Glutamatergic neuron (in vitro differentiated cells): ENCODE data around the gene KRTAP17-1. TPM values are rescaled to one million over a fixed set of nuclear protein-coding genes. Genes with fewer than 3 reads are reported as not detected.

Source experiments
- DNase-seq: peaks from one replicate; pipeline ENCODE4 v3.0.0; 2022
- H3K27ac Mint-ChIP-seq: one replicate; pipeline ENCODE4 v1.8.0; 2020; ENCODE audit warnings: mild to moderate bottlenecking, mixed read lengths, inconsistent platforms; ENCODE audit not compliant: unreplicated experiment
- H3K27me3 Mint-ChIP-seq: one replicate; pipeline ENCODE4 v1.8.0; 2020; ENCODE audit warnings: mild to moderate bottlenecking, moderate library complexity, mixed read lengths, inconsistent platforms; ENCODE audit not compliant: unreplicated experiment
- H3K36me3 Mint-ChIP-seq: one replicate; pipeline ENCODE4 v1.8.0; 2020; ENCODE audit warnings: mild to moderate bottlenecking, mixed read lengths, inconsistent platforms; ENCODE audit not compliant: unreplicated experiment
- H3K4me1 Mint-ChIP-seq: one replicate; pipeline ENCODE4 v1.8.0; 2020; ENCODE audit warnings: mild to moderate bottlenecking, low read depth, mixed read lengths, inconsistent platforms; ENCODE audit not compliant: unreplicated experiment
- H3K4me3 Mint-ChIP-seq: one replicate; pipeline ENCODE4 v1.8.0; 2020; ENCODE audit warnings: mild to moderate bottlenecking, mixed read lengths, inconsistent platforms; ENCODE audit not compliant: unreplicated experiment
- H3K9me3 Mint-ChIP-seq: one replicate; pipeline ENCODE4 v1.8.0; 2020; ENCODE audit warnings: mild to moderate bottlenecking, moderate library complexity, mixed read lengths, inconsistent platforms; ENCODE audit not compliant: unreplicated experiment
- CTCF ChIP-seq: fragments of 200-600 bp; sonication (generic); IDR thresholded peaks from one replicate; pipeline ENCODE4 v1.5.0; 2021; ENCODE audit not compliant: partially characterized antibody, unreplicated experiment
- total RNA-seq: library from RNA; stranded (reverse); fragmentation: NEBNext Ultra II Directional; extraction: Animal tissue kit (Norgen Biotek cat#: 25700); gene quantifications from one replicate; pipeline ENCODE4 v1.2.1, GENCODE V29; 2021; ENCODE audit not compliant: unreplicated experiment

The KRTAP17-1 gene
- total RNA-seq, 1 donor from 2014 or later: not detected

- Mint-ChIP-seq H3K27me3 (peaks cover 4% of the 10 kb centered on the region), H3K4me1 (no peaks in the 10 kb centered on the region), H3K9me3 (peaks cover 2% of the 10 kb centered on the region), H3K36me3 (no peaks in the 10 kb centered on the region), H3K4me3 (no peak overlapping the region), H3K27ac (no peak overlapping the region)
- DNase-seq: no peak
- TF ChIP-seq CTCF: no peak
Observed at GRCh38 chr17:41296846-41297245, 18.7 kb downstream of the KRTAP17-1 start.

- Mint-ChIP-seq H3K4me3 (no peak overlapping the region), H3K36me3 (no peaks in the 10 kb centered on the region), H3K27me3 (no peaks in the 10 kb centered on the region), H3K27ac (no peak overlapping the region), H3K4me1 (no peaks in the 10 kb centered on the region), H3K9me3 (peaks cover 2% of the 10 kb centered on the region)
- no peak for TF ChIP-seq CTCF
- DNase-seq: no peak
Observed at GRCh38 chr17:41294016-41294415, 21.5 kb downstream of the KRTAP17-1 start.

GRCh38 chr17:41287050-41287449 lies 28.5 kb downstream of the KRTAP17-1 start:
- no peaks in the 10 kb centered on the region for H3K36me3 Mint-ChIP-seq
- no peaks in the 10 kb centered on the region for H3K9me3 Mint-ChIP-seq
- H3K27ac Mint-ChIP-seq: no peak overlapping the region
- no peaks in the 10 kb centered on the region for H3K4me1 Mint-ChIP-seq
- H3K4me3 Mint-ChIP-seq: no peak overlapping the region
- no peaks in the 10 kb centered on the region for H3K27me3 Mint-ChIP-seq
- TF ChIP-seq CTCF: no peak
- no peak for DNase-seq

- Mint-ChIP-seq H3K4me1 (no peaks in the 10 kb centered on the region), H3K27ac (no peak overlapping the region), H3K4me3 (no peak overlapping the region), H3K36me3 (peaks cover under 1% of the 10 kb centered on the region), H3K27me3 (no peaks in the 10 kb centered on the region), H3K9me3 (no peaks in the 10 kb centered on the region)
- no peak for TF ChIP-seq CTCF
- no peak for DNase-seq
Observed at GRCh38 chr17:41284546-41284945, 31.0 kb downstream of the KRTAP17-1 start.

GRCh38 chr17:41284043-41284442 lies 31.5 kb downstream of the KRTAP17-1 start:
- no peak overlapping the region for H3K4me3 Mint-ChIP-seq
- no peaks in the 10 kb centered on the region for H3K27me3 Mint-ChIP-seq
- DNase-seq: no peak
- TF ChIP-seq CTCF: no peak
- peaks cover 6% of the 10 kb centered on the region for H3K36me3 Mint-ChIP-seq
- no peak overlapping the region for H3K27ac Mint-ChIP-seq
- H3K4me1 Mint-ChIP-seq: no peaks in the 10 kb centered on the region
- no peaks in the 10 kb centered on the region for H3K9me3 Mint-ChIP-seq
